PFSK-1 (cell line): ENCODE measurements around the gene SLC5A10.

Experiments
- FOXP2 ChIP-seq: optimal IDR thresholded peaks from 2 replicates; pipeline ENCODE3; 2011; ENCODE audit warnings: borderline replicate concordance, control low read depth, inconsistent platforms; ENCODE audit not compliant: insufficient read depth; ENCODE audit errors: extremely low read length, extremely low read depth
- POLR2AphosphoS5 ChIP-seq: IDR thresholded peaks from 2 replicates; pipeline ENCODE4 v1.6.1; 2012; ENCODE audit warnings: low read depth, mild to moderate bottlenecking, control low read depth, low read length, moderate library complexity
- SIN3A ChIP-seq: IDR thresholded peaks from 2 replicates; pipeline ENCODE4 v1.6.1; 2012; ENCODE audit warnings: mild to moderate bottlenecking, low read length, moderate library complexity, borderline replicate concordance; ENCODE audit not compliant: insufficient read depth
- TAF1 ChIP-seq: IDR thresholded peaks from 2 replicates; pipeline ENCODE4 v1.6.1; 2012; ENCODE audit warnings: low read length, control low read depth, borderline replicate concordance; ENCODE audit not compliant: insufficient read depth
- TF ChIP-seq, protein P1 (sequence below), 2 experiments: IDR thresholded peaks; 2 replicates each; pipeline versions ENCODE4 v1.6.1 to v1.8.0; 2011 to 2012; ENCODE audit warnings: low read depth in 2 of 2, low read length in 2 of 2, control low read depth in 1 of 2, inconsistent platforms in 1 of 2, mild to moderate bottlenecking in 1 of 2, moderate library complexity in 1 of 2; ENCODE audit not compliant: insufficient read depth in 1 of 2

Gene SLC5A10

DNA sequence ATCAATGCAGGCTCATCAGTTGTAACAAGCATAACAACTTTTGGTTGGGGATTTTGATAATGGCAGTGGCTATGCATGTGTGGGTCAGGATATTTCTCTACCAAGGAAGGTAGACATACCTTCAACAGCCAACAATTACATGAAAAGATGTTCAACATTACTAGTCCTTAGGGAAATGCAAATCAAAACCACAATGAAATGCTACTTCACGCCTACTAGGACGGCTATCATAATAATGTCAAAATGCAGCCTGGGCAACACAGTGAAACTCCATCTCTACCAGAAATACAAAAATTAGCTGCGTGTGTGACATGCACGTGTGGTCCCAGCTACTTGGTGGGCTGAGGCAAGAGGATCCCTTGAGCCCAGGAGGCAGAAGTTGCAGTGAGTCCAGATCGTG, 7.3 kb upstream of the SLC5A10 start:
- TF ChIP-seq, protein P1, sequence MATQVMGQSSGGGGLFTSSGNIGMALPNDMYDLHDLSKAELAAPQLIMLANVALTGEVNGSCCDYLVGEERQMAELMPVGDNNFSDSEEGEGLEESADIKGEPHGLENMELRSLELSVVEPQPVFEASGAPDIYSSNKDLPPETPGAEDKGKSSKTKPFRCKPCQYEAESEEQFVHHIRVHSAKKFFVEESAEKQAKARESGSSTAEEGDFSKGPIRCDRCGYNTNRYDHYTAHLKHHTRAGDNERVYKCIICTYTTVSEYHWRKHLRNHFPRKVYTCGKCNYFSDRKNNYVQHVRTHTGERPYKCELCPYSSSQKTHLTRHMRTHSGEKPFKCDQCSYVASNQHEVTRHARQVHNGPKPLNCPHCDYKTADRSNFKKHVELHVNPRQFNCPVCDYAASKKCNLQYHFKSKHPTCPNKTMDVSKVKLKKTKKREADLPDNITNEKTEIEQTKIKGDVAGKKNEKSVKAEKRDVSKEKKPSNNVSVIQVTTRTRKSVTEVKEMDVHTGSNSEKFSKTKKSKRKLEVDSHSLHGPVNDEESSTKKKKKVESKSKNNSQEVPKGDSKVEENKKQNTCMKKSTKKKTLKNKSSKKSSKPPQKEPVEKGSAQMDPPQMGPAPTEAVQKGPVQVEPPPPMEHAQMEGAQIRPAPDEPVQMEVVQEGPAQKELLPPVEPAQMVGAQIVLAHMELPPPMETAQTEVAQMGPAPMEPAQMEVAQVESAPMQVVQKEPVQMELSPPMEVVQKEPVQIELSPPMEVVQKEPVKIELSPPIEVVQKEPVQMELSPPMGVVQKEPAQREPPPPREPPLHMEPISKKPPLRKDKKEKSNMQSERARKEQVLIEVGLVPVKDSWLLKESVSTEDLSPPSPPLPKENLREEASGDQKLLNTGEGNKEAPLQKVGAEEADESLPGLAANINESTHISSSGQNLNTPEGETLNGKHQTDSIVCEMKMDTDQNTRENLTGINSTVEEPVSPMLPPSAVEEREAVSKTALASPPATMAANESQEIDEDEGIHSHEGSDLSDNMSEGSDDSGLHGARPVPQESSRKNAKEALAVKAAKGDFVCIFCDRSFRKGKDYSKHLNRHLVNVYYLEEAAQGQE (IDR thresholded peaks at IDR 0.05; ENCODE audit: insufficient read depth in 1 of 2, low read depth in 2 of 2, low read length in 2 of 2) = no peak
- TF ChIP-seq POLR2AphosphoS5 = no peak
- TF ChIP-seq TAF1 = no peak
- no peak for TF ChIP-seq FOXP2
- TF ChIP-seq SIN3A = no peak

DNA sequence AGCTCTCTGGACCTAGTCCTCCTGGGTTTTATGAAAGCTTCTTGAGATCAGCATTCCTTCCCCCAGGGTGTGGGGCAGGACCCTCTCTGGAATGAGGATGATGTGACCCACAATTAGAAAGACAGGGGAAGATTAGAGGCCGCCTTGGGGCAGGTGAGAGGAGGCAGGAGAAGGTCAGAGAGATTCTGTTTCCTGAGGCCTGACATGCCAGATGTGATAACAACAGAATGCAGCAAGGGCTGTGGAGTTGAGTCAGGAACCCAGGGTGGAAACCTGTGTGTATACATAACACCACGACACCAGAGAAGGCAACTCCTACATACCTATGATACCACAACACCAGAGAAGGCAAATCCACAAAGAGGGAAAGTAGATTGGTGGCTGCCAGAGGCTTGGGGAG, 5.4 kb upstream of the SLC5A10 start:
- TF ChIP-seq, protein P1 (IDR thresholded peaks at IDR 0.05; ENCODE audit: insufficient read depth in 1 of 2, low read depth in 2 of 2, low read length in 2 of 2) = no peak
- TF ChIP-seq SIN3A (no peak), FOXP2 (no peak), POLR2AphosphoS5 (no peak), TAF1 (no peak)

DNA sequence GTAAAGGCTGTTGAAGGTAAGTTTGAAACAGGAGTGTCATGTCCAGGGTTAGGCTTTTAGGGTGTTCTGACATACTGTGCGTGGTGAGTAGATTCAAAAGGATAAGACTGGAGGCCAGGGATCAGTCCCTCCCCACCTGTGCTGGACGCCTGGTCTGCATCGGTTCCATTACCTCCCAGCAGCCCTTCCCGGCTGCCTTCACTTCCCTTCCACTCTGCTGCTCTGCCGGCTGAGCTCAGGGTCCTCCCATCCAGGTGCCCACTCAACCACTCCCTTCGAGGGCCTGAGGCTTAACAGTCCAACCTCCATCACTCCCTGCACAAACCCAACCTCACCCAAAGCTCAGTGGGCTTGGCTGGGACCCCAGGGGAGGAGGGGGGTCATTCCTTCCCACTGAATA, 4.1 kb upstream of the SLC5A10 start:
- TF ChIP-seq, protein P1 (IDR thresholded peaks at IDR 0.05; ENCODE audit: insufficient read depth in 1 of 2, low read depth in 2 of 2, low read length in 2 of 2) = no peak
- TF ChIP-seq SIN3A (no peak), TAF1 (no peak), POLR2AphosphoS5 (no peak), FOXP2 (no peak)

DNA sequence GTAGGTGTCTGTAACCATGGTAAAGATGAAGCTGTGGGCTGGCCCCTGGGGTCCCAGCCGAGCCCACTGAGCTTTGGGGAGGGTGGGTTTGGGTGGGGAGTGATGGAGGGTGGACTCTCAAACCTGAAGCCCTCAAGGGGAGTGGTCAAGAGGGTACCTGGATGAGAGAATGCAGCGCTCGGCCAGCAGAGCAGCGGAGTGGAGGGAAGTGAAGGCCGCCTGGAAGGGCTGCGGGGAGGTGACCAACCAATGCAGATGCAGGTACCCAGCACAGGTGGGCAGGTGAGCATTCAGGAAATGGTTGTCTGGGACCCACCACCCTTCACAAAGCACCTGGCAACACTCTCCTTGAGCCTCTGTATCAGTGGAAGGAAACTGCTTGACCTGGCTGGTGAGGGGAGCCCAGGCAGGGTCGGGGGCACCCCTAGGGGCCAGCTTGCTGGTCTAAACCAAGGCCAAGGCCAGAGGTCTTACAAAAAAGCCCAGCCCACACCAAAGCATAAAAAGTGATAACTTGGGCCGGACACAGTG, 3.4 kb upstream of the SLC5A10 start:
- TF ChIP-seq SIN3A (no peak), POLR2AphosphoS5 (no peak), TAF1 (no peak), FOXP2 (no peak)
- TF ChIP-seq, protein P1 (IDR thresholded peaks at IDR 0.05; ENCODE audit: insufficient read depth in 1 of 2, low read depth in 2 of 2, low read length in 2 of 2) = no peak

DNA sequence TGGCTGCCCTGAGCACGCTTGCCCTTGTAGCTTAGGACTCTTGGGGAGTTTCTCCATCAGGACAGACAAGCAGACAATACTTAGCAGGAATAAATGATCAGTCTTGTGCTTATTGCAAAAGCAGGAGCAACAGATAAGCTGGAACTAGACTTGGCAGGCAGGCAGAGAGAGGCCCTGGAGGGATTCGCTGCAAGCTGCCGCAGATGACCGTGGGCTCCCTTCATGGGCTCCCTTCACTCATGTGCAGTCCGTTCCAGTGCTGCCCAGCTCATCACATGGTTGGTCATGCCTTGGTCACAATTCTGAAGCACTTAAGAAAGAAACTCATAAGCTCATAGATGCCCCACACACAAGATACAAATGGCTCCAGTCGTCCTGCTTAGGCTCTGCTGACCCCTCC, 2.4 kb upstream of the SLC5A10 start:
- TF ChIP-seq POLR2AphosphoS5 (no peak), FOXP2 (no peak), SIN3A (no peak), TAF1 (no peak)
- TF ChIP-seq, protein P1 (IDR thresholded peaks at IDR 0.05; ENCODE audit: insufficient read depth in 1 of 2, low read depth in 2 of 2, low read length in 2 of 2) = no peak
